GM19468 (cell line): ENCODE results near the gene MOB2.
"Not testable (repeated sequence)": the region's sequence is repeated elsewhere in the genome, so short reads cannot be mapped to it uniquely, and the experiment has no call there.

Experiments
- ATAC-seq: cut with Tn5 transposase; IDR thresholded peaks from one replicate; pipeline ENCODE4 v1.9.1; 2021; ENCODE audit warnings: mild to moderate bottlenecking, moderate library complexity, moderate number of reproducible peaks; ENCODE audit not compliant: unreplicated experiment; ENCODE audit errors: extremely low read depth

The MOB2 gene

DNA sequence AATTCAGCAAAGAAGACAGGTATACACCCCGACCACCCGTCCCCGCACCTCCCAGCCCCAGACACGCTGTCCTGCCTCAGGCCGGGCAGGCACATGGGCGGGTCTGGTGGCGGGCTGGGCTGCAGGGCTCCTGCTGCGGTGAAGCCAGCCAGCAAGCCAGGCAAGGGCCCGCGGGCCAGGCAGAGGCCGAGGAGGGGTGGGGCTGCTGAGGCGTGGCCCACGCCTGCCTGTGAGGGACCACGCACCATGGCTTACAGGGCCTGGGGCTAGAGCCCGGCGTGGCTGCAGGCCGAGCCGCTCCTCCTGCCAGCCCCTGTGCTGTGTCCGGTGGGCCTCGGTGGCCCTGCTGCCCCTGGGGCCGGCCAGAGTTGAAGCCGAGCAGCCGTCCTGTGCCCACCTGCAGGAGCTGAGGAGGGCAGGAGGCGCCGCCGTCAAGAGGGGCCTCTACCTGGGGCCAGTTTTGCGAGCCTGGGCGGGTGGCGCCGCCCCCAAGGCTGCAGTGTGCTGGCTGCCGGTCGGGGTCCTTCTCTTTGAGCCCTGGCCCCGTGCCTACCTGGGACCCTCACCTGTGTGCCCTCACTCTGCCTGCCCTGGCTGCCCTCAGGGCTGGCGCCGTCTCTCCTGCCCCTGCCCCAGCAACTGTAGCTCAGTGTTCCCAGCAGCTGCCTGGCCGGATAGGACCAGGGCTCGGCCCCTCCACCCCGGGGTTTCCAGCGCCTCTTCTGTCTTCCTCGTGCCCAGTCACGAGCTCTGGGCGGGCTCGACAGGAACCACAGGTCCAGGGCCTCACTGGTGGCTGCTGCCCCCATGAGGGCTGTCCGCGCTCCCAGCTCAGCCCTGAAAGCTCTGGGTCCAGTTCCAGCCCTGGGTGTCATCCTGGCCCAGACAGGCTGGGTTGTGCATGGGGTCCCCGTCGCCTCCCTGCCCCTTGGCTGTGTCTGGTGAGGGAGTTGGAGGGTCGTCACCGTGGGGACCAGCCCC, 38.4 kb downstream of the MOB2 start:
- ATAC-seq, result no peak

DNA sequence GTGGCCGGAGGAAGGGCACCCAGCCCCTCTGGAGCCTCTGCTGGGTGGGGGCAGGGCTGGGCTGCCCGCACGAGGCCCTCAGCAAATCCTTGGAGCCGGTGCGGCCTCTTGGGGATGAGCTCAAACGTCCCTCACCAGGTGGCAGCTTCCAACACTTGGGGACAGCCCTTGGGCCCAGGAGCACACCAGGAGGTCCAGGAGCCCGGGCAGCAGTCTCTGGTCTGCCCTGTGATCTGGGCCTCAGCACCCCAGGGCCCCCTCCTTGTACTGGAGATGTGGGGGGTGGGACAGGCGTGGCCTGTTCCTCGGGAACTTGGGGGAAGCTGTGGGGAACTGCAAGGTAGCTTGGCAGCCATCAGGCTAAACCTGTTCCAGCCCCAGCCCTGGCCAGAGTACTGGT, 40.0 kb downstream of the MOB2 start:
- no peak for ATAC-seq

DNA sequence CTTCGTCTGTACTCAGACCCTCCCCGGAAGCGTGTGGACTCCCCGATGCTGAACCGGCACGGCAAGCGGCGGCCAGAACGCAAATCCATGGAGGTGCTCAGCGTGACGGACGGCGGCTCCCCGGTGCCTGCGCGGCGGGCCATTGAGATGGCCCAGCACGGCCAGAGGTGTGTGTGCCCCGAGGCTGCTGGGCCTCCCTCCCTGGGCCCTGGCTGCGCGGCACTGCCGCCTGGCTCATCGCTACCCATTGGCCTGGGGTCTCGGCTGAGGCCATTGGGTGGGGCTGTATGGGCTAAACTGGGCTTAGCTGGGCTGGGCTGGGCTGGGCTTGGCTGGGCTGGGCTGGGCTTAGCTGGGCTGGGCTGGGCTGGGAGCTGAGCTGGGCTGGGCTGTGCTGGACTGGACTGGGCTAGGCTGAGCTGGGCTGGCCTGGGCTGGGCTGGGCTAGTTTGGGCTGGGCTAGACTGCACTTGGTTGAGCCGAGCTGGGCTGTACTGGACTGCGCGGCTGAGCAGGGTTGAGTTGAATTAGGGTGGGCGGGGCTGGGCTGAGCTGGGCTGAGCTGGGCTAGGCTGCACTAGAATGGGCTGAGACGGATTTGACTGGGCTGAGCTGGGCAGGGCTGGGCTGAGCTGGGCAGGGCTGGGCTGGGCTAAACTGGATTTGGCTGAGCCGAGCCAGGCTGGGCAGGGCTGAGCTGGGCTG, 40.7 kb downstream of the MOB2 start:
- ATAC-seq, result no peak

DNA sequence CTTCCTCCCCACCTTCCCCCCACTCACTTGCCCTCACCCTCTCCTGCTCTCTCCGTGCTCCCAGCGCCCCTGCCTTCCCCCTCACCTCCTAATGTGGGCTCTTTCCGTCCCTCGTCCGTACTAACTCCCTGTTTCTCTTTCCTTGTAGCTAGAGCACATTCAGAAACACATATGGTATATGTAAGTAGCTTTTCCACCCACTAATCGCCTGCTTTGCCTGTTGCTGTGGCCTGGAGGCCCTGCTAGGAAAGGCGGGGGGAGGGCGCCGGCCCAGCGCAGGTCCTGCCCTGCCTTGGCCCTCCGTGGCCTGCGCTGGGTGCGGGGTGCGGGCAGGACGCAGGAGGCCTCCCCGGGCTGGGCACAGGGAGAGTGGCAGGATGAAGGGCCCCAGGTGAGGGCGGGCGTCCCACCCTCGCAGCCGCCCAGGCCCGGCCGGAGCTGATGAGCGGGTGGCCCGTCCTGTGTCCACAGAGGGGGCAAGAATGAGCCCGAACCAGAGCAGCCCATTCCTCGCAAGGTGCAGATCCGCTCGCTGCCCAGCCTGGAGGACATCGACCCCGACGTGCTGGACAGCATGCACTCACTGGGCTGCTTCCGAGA, 41.7 kb downstream of the MOB2 start:
- no peak for ATAC-seq

DNA sequence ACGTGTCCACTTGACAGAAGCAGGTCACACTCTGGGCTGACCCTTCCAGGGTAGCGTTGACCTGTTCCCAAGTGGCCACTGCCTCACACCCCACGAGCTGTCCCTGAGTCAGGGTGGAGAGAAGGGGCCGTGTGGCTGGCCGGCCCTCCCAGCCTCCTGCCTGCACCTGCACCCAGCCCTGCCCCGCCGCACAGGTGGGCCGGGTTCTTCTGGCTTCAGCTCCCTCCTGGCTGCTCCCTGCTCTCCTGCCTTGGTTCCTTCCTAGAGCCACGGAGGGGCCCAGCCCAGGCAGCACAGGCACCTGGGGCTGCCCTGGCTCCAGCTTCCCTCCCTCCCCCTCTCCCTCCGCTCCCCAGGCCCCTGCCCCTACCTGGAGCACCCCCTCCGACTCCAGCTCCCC, 42.3 kb downstream of the MOB2 start:
- ATAC-seq, result no peak

DNA sequence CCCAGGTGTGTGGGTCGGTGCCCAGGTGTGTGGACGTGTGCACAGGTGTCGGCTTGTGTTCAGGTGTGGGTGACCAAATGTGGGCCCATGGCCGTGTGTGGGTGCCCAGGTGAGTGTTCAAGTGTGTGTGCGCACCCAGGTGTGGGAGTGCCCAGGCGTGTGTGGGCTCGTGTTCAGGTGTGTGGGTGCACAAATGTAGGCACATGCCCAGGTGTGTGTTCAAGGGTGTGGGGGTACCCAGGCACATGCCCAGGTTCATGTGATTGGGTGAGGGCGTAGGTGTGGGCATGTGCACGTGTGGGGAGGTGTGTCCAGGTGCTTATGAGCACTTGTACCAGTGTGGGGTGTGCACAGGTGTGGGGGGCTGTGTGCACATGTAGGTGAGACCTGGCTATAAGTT, 42.8 kb downstream of the MOB2 start:
- no peak for ATAC-seq

DNA sequence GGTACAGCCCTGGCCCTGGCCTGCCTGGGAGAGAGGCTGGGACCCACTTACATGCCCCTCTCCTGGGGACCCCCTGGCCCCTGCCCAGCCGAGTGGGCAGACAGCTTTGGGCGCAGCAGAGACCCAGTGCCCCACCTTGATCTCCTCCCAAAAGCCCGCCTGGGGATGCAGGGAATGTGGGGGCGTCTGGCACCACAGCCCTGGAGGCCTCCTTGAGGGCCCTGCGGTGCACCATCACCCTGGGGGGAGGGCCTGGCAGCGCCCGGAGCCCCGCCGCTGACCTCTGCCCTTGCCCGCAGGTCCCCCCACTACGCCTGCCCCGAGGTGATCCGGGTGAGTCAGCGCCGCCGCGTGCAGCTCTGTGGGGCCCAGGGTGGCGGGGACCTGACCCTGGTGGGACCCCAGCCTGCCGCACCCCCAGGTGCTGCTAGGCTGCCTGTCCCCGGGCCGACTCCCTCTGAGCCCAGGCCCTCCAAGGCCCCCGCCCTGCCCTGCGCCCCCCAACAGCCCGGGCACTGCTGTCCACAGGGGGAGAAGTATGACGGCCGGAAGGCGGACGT, 43.7 kb downstream of the MOB2 start:
- ATAC-seq, result no peak

DNA sequence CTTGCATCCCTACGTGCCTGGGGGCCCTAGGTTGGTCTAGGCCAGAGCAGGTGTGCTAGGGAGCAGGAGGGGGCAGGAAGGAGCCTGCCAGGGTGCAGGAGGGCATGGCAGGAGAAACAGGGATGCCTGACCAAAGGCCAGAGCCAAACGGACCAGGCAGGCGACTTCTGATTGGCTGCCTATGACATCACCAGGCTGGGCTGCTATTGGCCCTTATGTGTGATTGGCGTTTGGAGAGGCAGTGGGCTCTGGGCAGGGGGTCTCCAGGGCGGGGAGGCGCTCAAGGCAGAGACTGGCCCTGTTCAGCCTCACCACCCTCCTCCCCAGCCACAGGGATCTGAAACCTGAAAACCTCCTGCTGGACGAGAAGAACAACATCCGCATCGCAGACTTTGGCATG, 44.4 kb downstream of the MOB2 start:
- no peak for ATAC-seq

DNA sequence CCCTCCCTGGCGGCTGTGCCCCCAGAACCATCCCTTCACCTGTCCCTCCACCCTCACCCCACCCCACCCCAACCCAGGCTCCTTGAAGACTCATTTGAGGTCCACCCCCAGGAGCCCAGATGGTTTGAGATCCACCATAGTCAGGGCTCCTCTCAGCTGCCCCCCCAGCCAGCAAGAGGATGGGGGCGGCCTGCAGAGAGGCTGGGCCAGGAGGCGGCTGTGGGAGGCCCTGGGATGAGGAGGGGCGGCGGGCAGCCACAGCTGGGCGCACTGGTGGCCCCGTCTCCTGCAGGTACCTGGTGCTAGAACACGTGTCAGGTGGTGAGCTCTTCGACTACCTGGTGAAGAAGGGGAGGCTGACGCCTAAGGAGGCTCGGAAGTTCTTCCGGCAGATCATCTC, 46.1 kb downstream of the MOB2 start:
- no peak for ATAC-seq

DNA sequence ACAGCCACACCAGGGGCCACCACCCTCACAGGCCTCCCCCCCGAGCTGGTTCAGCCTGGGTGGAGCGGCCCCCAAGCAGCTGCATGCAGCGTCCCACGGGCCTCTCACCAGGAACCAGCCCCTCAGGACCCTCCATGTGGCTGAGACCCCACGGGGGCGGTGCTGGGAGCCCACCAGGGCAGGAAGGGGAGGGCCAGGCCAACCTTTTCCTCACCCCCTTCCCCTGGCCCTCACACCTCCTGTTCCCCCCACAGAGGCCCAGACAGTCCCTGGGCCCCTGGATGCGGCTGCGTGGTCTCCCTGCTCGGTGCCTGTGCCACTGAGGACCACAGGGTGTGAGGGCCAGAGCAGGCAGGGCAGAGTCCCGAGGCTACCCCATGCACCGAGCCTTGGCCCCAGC, 46.5 kb downstream of the MOB2 start:
- no peak for ATAC-seq

DNA sequence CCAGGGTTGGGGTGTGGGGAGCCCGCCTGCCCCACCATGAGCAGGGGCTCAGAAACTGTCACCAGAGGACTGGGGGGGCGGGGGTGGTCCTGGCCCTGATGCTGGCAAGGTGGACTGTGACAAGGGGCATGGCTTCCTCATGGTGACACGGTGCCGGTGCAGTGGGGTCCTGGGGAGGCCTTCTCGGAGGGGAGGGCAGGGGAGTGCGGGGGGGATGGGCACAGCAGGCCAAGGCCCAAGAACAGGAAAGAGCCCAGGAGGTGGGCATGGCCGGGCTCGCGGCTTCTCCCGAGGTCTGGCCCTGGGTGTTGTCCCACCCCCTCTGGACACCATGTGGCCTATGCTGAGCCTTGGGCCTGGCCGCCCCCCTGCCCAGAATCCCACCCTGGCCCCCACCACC, 47.2 kb downstream of the MOB2 start:
- no peak for ATAC-seq

DNA sequence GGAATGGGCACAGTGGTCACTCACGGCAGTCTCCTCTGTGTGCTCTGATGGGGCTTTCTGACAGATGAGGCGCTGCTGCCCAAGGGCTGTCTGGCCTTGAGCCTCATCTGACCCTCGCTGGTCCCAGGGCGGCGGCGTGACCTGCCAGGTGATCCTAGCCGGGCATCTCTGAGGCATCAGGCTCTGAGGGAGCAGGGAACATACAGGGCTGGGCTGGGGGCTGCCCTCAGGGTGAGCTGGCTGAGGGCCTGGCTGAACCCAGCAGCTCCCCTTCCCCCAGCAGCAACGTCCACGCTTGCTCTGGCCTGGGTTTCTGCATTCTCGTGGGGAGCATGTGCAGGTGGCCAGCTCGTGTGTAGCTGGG, 47.6 kb downstream of the MOB2 start:
- ATAC-seq, result no peak

DNA sequence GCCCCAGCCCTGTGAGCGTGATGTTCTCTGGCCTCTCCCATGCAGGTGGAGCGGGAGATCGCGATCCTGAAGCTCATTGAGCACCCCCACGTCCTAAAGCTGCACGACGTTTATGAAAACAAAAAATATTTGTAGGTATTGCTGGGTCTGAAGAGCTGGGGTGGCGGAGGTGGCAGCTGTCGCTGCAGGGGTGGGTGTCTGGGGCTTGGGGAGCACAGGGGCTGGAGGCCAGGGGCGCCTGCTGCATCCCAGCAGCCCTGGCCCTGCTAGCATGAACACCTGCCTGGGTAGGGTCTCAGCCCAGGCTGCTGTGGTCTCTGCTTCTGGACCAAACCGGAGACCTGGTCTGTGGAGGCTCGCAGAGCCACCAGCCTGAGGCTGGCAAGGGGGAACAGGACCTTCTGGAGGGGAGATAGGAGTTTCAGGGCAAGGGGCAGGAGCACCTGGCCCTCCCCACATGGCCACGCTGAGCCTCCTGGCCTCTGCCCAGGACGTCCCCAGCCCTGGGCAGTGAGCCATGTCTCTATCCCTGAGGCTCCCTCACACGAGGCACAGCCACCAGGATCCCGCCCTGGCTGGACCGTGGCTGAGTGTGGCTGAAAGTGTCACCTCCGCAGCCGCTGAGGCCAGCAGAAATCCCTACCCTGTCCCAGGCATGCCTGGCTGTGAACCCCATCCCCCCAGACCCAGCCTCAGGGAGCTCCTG, 48.2 kb downstream of the MOB2 start:
- ATAC-seq, result no peak

DNA sequence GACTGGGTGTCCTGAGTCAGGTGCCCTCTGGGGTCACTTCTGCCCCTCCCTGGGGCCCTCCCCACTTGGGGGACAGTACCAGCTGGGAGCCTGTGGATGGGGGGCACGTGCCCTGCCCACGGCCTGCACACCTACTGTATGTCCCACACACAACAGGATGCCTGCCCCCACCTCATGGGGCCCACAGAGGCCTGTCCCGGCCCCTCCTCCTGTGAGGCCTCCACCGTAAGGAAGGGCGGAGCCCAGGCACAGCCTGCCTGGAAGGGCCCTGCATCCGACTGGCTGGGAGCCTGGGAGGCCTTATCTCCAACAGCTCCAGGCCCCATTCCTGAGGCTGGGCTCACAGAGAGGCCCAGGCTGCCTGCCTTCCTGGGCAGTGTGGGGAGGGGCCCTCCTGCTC, 49.1 kb downstream of the MOB2 start:
- no peak for ATAC-seq

DNA sequence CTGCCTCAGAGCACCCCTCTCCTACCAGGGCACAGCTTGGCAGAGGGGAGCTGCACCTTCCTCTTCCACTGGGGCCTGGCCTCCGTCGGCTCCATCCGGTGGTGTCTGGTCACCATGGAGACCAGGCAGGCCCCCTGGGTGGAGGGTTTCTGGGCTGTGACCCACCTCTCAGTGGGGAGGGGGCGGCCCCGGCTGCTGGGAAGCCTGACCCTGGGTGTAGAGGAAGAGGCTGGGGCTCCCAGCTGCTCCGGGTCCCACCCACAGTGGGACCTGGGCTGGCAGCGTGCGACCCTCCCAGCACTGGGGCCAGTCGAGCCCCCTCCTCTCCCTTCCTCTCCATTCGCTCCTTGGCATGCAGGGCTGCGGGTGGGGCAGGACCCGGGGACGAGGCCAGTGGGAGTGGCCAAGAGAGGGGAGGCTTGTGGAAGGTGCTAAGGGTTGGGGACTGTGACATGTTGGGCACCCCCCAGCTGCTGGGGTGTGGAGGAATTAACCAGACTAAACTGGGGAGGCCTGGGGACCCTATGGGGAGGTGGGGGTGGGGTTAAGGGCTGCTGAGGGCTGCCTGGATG, 50.0 kb downstream of the MOB2 start:
- ATAC-seq, result no peak

DNA sequence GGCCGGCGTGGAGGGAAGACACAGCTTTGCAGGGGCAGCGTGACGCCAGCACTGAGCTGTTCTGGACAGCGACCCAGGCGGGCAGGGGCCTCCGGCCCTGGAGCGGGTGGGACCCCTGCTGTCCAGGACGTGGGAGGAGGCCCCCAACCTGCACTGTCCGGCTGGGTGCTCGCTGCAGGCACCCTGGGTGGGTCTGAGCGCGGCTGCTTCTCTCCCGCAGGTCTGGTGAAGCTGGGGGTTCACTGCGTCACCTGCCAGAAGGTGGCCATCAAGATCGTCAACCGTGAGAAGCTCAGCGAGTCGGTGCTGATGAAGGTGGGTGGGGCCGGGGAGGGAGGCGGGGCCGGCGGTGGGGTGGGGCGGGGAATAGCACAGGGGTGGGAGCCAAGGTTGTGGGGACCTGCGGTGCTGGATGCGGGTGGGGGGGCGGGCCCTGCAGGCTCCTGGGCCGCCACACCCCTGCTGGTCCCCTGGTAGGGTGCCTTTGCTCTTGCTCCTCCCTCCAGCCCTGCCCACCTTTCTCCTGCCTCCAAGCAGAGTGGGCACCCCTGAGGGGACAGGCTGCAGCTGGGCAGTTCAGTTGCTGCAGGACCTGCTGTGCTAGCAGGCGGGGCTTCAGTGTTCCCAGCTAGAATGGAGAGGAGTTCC, 50.6 kb downstream of the MOB2 start:
- ATAC-seq, result no peak

DNA sequence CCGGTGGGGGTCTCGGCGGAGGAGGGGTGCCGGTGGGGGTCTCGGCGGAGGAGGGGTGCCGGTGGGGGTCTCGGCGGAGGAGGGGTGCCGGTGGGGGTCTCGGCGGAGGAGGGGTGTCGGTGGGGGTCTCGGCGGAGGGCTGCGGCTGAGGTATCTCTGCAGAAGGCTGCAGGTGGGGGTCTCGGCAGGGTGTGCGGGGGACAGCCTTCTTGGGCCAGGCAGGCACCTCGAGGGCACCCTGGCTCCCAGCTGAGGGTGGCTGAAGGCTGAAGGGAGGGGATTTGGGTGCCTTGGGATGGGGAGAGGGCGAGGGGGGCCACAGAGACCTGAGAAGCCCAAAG, 51.1 kb downstream of the MOB2 start:
- not testable (repeated sequence) for ATAC-seq

DNA sequence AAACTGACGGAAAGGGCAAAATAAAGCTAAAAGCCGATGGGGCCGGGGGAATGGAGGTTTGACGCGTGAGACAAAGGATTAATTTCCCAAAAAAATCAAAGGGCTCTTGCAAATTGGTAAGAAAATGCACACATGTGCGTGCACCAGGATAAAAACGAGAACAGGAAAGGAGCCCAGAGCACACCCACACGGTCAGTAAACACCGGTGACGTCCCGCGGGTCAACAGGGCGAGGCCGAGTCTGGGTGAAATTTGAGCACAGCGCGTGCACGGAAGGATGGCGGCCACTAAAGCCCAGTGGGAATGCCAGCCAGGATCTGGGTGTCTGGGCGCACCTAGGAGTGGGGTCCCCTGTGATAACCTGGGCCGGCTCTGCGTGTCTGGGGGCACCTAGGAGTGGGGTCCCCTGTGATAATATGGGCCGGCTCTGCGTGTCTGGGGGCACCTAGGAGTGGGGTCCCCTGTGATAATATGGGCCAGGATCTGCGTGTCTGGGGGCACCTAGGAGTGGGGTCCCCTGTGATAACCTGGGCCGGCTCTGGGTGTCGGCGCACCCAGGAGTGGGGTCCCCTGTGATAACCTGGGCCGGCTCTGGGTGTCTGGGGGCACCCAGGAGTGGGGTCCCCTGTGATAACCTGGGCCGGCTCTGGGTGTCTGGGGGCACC, 52.5 kb downstream of the MOB2 start:
- no peak for ATAC-seq

DNA sequence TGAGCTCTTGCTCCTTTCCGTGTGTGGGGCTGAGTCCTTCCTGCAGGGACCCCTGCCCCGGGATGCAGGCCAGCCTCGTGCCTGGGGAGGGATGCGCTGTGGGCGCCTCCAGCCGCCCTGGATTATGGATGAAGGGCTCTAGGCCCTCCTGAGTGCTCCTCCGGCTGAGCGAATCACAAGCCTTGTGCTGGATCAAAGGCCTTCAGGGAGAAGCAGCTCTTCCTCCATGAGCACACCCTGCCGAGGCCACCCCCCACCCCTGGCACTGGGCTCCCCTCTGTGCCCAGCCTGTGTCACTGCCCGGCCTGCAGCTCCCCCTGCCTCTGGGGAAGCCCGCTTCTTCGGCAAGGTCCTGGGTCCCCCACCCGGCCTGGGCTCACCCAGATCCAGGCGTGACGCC, 53.0 kb downstream of the MOB2 start:
- no peak for ATAC-seq
